Fibroblast of mammary gland (primary cell): Measurements from ENCODE around the gene ANG.

Source experiments
- DNase-seq: peaks from one replicate; pipeline ENCODE4 v3.0.0-alpha.2; 2010; ENCODE audit warnings: low read depth
- H3K4me3 ChIP-seq: 2 replicates; pipeline ENCODE4 v1.5.1; 2011; ENCODE audit warnings: low read depth, mild to moderate bottlenecking, low read length, moderate library complexity; ENCODE audit not compliant: control insufficient read depth
- CTCF ChIP-seq: conservative IDR thresholded peaks from 2 replicates; pipeline ENCODE4 v1.5.1; 2011; ENCODE audit warnings: low read depth, low read length, inconsistent platforms; ENCODE audit not compliant: control insufficient read depth, insufficient read depth

ANG gene

GRCh38 chr14:20679907-20680306, 8.7 kb upstream of the ANG start:
- no peak for TF ChIP-seq CTCF
- no peak overlapping the region for H3K4me3 ChIP-seq
- DNase-seq = peak; percentile 66

GRCh38 chr14:20680363-20680762, 8.2 kb upstream of the ANG start:
- DNase-seq = no peak
- peak overlapping the region; percentile 66 for H3K4me3 ChIP-seq
- no peak for TF ChIP-seq CTCF

GRCh38 chr14:20680843-20681347, 7.7 kb upstream of the ANG start:
- no peak for DNase-seq
- peak overlapping the region; percentile 66 for H3K4me3 ChIP-seq
- TF ChIP-seq CTCF = no peak

GRCh38 chr14:20681348-20682126, 7.0 kb upstream of the ANG start:
- no peak for TF ChIP-seq CTCF
- peak; percentile 90 for DNase-seq
- H3K4me3 ChIP-seq = peak overlapping the region; percentile 88

GRCh38 chr14:20682127-20682434, 6.5 kb upstream of the ANG start:
- H3K4me3 ChIP-seq = peak overlapping the region; percentile 88
- no peak for TF ChIP-seq CTCF
- DNase-seq = no peak

GRCh38 chr14:20682435-20683124, 6.0 kb upstream of the ANG start:
- TF ChIP-seq CTCF = no peak
- peak overlapping the region; percentile 88 for H3K4me3 ChIP-seq
- DNase-seq = peak; percentile 91
